Keratinocyte (primary cell): ENCODE measurements around the gene IL17D.

ENCODE experiments used
- EZH2 ChIP-seq: IDR thresholded peaks from one replicate; pipeline ENCODE4 v1.6.1; 2012; ENCODE audit warnings: inconsistent platforms, mild to moderate bottlenecking, low read length, moderate library complexity
- TF ChIP-seq, protein P1 (sequence below), 3 experiments: IDR thresholded peaks in 1 of 3; conservative IDR thresholded peaks in 1 of 3; optimal IDR thresholded peaks in 1 of 3; 2 replicates in 2 of 3; 3 replicates in 1 of 3; pipeline versions ENCODE3 to v1.5.1; 2011; ENCODE audit warnings: low read length in 3 of 3, mild to moderate bottlenecking in 3 of 3, moderate library complexity in 2 of 3, control low read depth in 1 of 3, inconsistent platforms in 1 of 3; ENCODE audit not compliant: insufficient read depth in 2 of 3; ENCODE audit errors: extremely low read depth in 1 of 3

DNA sequence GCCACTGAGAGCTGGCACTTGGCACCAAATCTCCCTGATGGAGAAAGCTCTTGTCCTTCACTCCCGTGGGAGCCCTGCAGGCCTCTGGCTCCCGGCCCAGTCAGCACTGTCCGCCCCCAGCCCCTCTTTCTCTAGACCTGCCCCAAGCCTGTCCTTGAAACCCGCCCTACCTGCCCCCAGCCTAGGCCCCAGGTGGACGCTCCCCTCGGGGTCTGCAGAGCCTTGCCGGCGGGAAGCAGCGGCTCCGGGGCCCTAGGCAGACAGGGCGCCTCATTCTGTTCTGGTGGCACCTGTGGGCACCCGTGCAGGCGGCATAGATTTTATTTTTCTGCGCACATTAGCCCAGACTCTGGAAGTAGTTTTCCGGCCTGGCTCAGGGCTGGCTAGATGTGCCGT, 17.6 kb downstream of the IL17D start:
- TF ChIP-seq, protein P1, sequence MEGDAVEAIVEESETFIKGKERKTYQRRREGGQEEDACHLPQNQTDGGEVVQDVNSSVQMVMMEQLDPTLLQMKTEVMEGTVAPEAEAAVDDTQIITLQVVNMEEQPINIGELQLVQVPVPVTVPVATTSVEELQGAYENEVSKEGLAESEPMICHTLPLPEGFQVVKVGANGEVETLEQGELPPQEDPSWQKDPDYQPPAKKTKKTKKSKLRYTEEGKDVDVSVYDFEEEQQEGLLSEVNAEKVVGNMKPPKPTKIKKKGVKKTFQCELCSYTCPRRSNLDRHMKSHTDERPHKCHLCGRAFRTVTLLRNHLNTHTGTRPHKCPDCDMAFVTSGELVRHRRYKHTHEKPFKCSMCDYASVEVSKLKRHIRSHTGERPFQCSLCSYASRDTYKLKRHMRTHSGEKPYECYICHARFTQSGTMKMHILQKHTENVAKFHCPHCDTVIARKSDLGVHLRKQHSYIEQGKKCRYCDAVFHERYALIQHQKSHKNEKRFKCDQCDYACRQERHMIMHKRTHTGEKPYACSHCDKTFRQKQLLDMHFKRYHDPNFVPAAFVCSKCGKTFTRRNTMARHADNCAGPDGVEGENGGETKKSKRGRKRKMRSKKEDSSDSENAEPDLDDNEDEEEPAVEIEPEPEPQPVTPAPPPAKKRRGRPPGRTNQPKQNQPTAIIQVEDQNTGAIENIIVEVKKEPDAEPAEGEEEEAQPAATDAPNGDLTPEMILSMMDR (optimal IDR thresholded peaks at IDR 0.05 in 1 of 3, IDR thresholded peaks at IDR 0.05 in 1 of 3, conservative IDR thresholded peaks at IDR 0.05 in 1 of 3; ENCODE audit: extremely low read depth in 1 of 3, insufficient read depth in 2 of 3, low read length in 3 of 3): no peak
- no peak for TF ChIP-seq EZH2
